ENCODE measurements around the gene CZIB. TPM values are rescaled to one million over a fixed set of nuclear protein-coding genes. Genes with fewer than 3 reads are reported as not detected.

CZIB gene
- total and polyA plus RNA-seq, 2 of the 13 experiments (the other 11 are each of a cell fraction or from before 2014, with no cell fraction given), result 49.2 to 67.0 TPM

- TF ChIP-seq HNF4G (IDR thresholded peaks at IDR 0.05; ENCODE audit: borderline replicate concordance, low read depth, low read length), result peak; percentile 11; the same call in 1 of the 2 replicates
- TF ChIP-seq HNF4G (CRISPR knock-in tag; IDR thresholded peaks at IDR 0.05; ENCODE audit: borderline replicate concordance, low read depth), result no peak
- TF ChIP-seq RXRB (CRISPR knock-in tag; IDR thresholded peaks at IDR 0.05; ENCODE audit: borderline replicate concordance), result peak; percentile 36; the same call in 1 of the 2 replicates
- no peak for TF ChIP-seq ZNF331 (CRISPR knock-in tag; IDR thresholded peaks at IDR 0.05)
- no peak for TF ChIP-seq FUBP1 (CRISPR knock-in tag; IDR thresholded peaks at IDR 0.05; ENCODE audit: borderline replicate concordance)
- TF ChIP-seq, protein P1, sequence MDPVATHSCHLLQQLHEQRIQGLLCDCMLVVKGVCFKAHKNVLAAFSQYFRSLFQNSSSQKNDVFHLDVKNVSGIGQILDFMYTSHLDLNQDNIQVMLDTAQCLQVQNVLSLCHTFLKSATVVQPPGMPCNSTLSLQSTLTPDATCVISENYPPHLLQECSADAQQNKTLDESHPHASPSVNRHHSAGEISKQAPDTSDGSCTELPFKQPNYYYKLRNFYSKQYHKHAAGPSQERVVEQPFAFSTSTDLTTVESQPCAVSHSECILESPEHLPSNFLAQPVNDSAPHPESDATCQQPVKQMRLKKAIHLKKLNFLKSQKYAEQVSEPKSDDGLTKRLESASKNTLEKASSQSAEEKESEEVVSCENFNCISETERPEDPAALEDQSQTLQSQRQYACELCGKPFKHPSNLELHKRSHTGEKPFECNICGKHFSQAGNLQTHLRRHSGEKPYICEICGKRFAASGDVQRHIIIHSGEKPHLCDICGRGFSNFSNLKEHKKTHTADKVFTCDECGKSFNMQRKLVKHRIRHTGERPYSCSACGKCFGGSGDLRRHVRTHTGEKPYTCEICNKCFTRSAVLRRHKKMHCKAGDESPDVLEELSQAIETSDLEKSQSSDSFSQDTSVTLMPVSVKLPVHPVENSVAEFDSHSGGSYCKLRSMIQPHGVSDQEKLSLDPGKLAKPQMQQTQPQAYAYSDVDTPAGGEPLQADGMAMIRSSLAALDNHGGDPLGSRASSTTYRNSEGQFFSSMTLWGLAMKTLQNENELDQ (CRISPR knock-in tag; IDR thresholded peaks at IDR 0.05; ENCODE audit: borderline replicate concordance), result no peak
- TF ChIP-seq, protein P2, sequence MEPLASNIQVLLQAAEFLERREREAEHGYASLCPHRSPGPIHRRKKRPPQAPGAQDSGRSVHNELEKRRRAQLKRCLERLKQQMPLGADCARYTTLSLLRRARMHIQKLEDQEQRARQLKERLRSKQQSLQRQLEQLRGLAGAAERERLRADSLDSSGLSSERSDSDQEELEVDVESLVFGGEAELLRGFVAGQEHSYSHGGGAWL (CRISPR knock-in tag; IDR thresholded peaks at IDR 0.05), result no peak
- peak; percentile 93 for TF ChIP-seq POLR2G (IDR thresholded peaks at IDR 0.05; ENCODE audit: low read depth, low read length)
- peak; percentile 80; the same call in 1 of the 2 replicates for TF ChIP-seq ZNF607 (CRISPR knock-in tag; IDR thresholded peaks at IDR 0.05; ENCODE audit: borderline replicate concordance)
- TF ChIP-seq ZNF761 (CRISPR knock-in tag; conservative IDR thresholded peaks at IDR 0.05), result no peak
- no peak for TF ChIP-seq ZNF333 (CRISPR knock-in tag; IDR thresholded peaks at IDR 0.05; ENCODE audit: borderline replicate concordance)
- peak; percentile 65; the same call in 1 of the 2 replicates for TF ChIP-seq ZNF230 (CRISPR knock-in tag; IDR thresholded peaks at IDR 0.05)
- no peak for TF ChIP-seq SUZ12 (IDR thresholded peaks at IDR 0.05; ENCODE audit: low read depth, low read length)
- TF ChIP-seq ZNF737 (CRISPR knock-in tag; IDR thresholded peaks at IDR 0.05; ENCODE audit: borderline replicate concordance), result no peak
- peak; percentile 16 for TF ChIP-seq GATAD2A (CRISPR knock-in tag; IDR thresholded peaks at IDR 0.05)
- TF ChIP-seq GATA4 (IDR thresholded peaks at IDR 0.05; ENCODE audit: borderline replicate concordance, low read depth), result no peak
- no peak; the same call in 2 of the 3 replicates for TF ChIP-seq MXI1 (IDR thresholded peaks at IDR 0.05; ENCODE audit: borderline replicate concordance, low read depth, low read length)
- no peak for TF ChIP-seq AKNA (CRISPR knock-in tag; IDR thresholded peaks at IDR 0.05; ENCODE audit: borderline replicate concordance)
- peak; percentile 41; the same call in 1 of the 2 replicates for TF ChIP-seq ESRRA (CRISPR knock-in tag; IDR thresholded peaks at IDR 0.05; ENCODE audit: low read depth)
These were observed 23.7 kb downstream of the CZIB start, which contains the start of gene CPT2 (continued) for GRCh38 chr1:53196485-53197290.

All from HepG2 (cell line).